Thyroid gland (tissue), 4 donors: ENCODE measurements around the gene MARCKS. TPM values are rescaled to one million over a fixed set of nuclear protein-coding genes. Genes with fewer than 3 reads are reported as not detected.

Source experiments
- DNase-seq, 2 donors: peaks; one replicate each; pipeline ENCODE4 v3.0.0-alpha.2; 2019
- H3K27ac ChIP-seq, 3 donors: fragments of 200-600 bp; sonication (generic); 1 replicate in 2 of 3; 2 replicates in 1 of 3; pipeline ENCODE4 v1.5.1; 2016 to 2019; ENCODE audit warnings: mild to moderate bottlenecking in 1 of 3, moderate library complexity in 1 of 3
- H3K27me3 ChIP-seq: fragments of 200-600 bp; sonication (generic); one replicate; pipeline ENCODE4 v1.5.1; 2019
- H3K36me3 ChIP-seq, 2 donors: fragments of 200-600 bp; sonication (generic); one replicate each; pipeline ENCODE4 v1.5.1; 2016 to 2019
- H3K4me1 ChIP-seq, 2 donors: fragments of 200-600 bp; sonication (generic); one replicate each; pipeline ENCODE4 v1.5.1; 2017 to 2019
- H3K4me3 ChIP-seq, 3 donors: fragments of 200-600 bp; sonication (generic); replicated peaks in 1 of 3; 1 replicate in 2 of 3; 2 replicates in 1 of 3; pipeline ENCODE4 v1.5.1; 2016; ENCODE audit warnings: mild to moderate bottlenecking in 1 of 3
- H3K9me3 ChIP-seq: fragments of 200-600 bp; sonication (generic); one replicate; pipeline ENCODE4 v1.5.1; 2017
- CTCF ChIP-seq, 6 experiments: fragments of 200-600 bp in 3 of 6; fragments of 450-650 bp in 3 of 6; sonication (generic) in 3 of 6; IDR thresholded peaks; one replicate each; pipeline ENCODE4 v1.5.1; 2016 to 2019; ENCODE audit warnings: antibody characterized with exemption in 6 of 6, mild to moderate bottlenecking in 2 of 6, inconsistent platforms in 1 of 6, moderate library complexity in 1 of 6
- POLR2A ChIP-seq, 2 donors: fragments of 450-650 bp; IDR thresholded peaks; one replicate each; pipeline ENCODE4 v1.6.1; 2017; ENCODE audit warnings: antibody characterized with exemption in 2 of 2, mild to moderate bottlenecking in 2 of 2, moderate library complexity in 1 of 2
- WGBS, 2 donors: methylation state at CpG; one replicate each; pipeline ENCODE4 v1.1.5; 2017; 5-methylcytosine and 5-hydroxymethylcytosine counted together
- intact Hi-C: fragments of 100-400 bp; cut with DNase I; formaldehyde crosslinking; loops from one replicate; pipeline ENCODE4 v1.15.1; 2023
- total RNA-seq, 4 donors: library from RNA; depleted of rRNA; stranded (reverse); fragments of >200 nt; gene quantifications; one replicate each; pipeline ENCODE4 v1.2.3, GENCODE V29; 2016

MARCKS gene
- total RNA-seq, 4 donors from 2014 or later, result 35.8 to 51.8 (median 43.0) TPM

- no peaks in the 10 kb centered on the region for H3K4me1 ChIP-seq
- TF ChIP-seq POLR2A (IDR thresholded peaks at IDR 0.05), result no peak
- no peak for TF ChIP-seq CTCF (IDR thresholded peaks at IDR 0.05)
- H3K27me3 ChIP-seq, result no peaks in the 10 kb centered on the region
- H3K9me3 ChIP-seq, result no peaks in the 10 kb centered on the region
- no peak for DNase-seq
- intact Hi-C loops, result no loop called here
- H3K4me3 ChIP-seq, result no peak overlapping the region
- H3K27ac ChIP-seq, result no peak overlapping the region
- no peaks in the 10 kb centered on the region for H3K36me3 ChIP-seq
- WGBS, 2 donors, result 65 to 75% methylated on average over 5 of the region's 5 CpGs
These were observed 9.7 kb upstream of the MARCKS start for GRCh38 chr6:113847447-113847846.

- H3K4me1 ChIP-seq, result no peaks in the 10 kb centered on the region
- no peaks in the 10 kb centered on the region for H3K9me3 ChIP-seq
- H3K27me3 ChIP-seq, result no peaks in the 10 kb centered on the region
- H3K36me3 ChIP-seq, result no peaks in the 10 kb centered on the region
- no peak overlapping the region for H3K27ac ChIP-seq
- intact Hi-C loops, result no loop called here
- H3K4me3 ChIP-seq, result no peak overlapping the region
- TF ChIP-seq POLR2A (IDR thresholded peaks at IDR 0.05), result no peak
- no peak for TF ChIP-seq CTCF (IDR thresholded peaks at IDR 0.05)
- no peak for DNase-seq
These were observed 8.9 kb upstream of the MARCKS start for GRCh38 chr6:113848280-113848679.

DNA sequence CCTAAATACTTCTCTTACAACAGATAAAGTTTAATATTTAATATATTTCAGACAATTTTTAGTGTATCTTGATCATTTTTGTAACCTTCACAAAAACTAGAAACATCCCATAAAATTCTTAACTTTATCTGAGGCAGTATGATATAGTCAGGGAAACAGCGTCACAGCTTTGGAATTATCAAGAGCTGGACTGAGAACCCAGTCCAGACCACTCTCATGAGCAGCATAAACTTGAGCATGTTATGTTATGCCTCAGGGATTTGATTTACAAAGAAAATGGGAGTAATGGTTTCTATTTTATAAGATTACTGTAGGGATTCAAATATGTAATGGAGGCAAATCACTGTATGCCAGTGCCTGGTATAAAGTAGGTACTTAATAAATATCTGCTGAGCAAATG lies 8.3 kb upstream of the MARCKS start:
- intact Hi-C loops, result no loop called here
- H3K9me3 ChIP-seq, result no peaks in the 10 kb centered on the region
- no peaks in the 10 kb centered on the region for H3K4me1 ChIP-seq
- H3K27me3 ChIP-seq, result no peaks in the 10 kb centered on the region
- no peaks in the 10 kb centered on the region for H3K36me3 ChIP-seq
- WGBS, 2 donors, result 91 to 98% methylated on average over 1 of the region's 1 CpG
- no peak overlapping the region for H3K4me3 ChIP-seq
- H3K27ac ChIP-seq, result no peak overlapping the region
- DNase-seq, result no peak
- no peak for TF ChIP-seq POLR2A (IDR thresholded peaks at IDR 0.05)
- TF ChIP-seq CTCF (IDR thresholded peaks at IDR 0.05), result no peak

DNA sequence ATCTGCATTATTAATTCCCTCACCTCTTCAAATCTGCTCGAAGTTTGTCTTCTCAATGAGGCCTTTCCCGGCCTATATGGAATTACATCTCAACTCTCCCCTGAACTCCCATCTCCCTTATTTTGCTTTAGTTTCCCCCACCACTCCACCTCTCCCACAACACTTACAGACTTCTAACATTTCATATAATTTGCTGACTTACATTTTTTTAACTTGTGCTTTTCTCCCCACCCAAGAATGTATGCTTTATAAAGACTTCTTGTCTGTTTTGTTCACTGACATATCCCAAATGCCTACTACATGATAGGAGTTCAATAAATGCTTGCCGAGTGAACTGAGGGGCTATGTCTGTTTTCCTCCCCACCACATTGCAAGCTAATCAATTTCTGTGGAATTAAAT lies 3.9 kb upstream of the MARCKS start:
- no peaks in the 10 kb centered on the region for H3K4me1 ChIP-seq
- no peaks in the 10 kb centered on the region for H3K27me3 ChIP-seq
- 95 to 96% methylated on average over 3 of the region's 3 CpGs for WGBS, 2 donors
- no peaks in the 10 kb centered on the region for H3K36me3 ChIP-seq
- H3K9me3 ChIP-seq, result no peaks in the 10 kb centered on the region
- no peak for DNase-seq
- no peak overlapping the region for H3K27ac ChIP-seq
- intact Hi-C loops, result no loop called here
- no peak overlapping the region for H3K4me3 ChIP-seq
- TF ChIP-seq POLR2A (IDR thresholded peaks at IDR 0.05) (no peak), CTCF (IDR thresholded peaks at IDR 0.05) (no peak)

GRCh38 chr6:113854531-113855499 lies 2.3 kb upstream of the MARCKS start:
- no peaks in the 10 kb centered on the region for H3K36me3 ChIP-seq
- no peaks in the 10 kb centered on the region for H3K27me3 ChIP-seq
- H3K4me3 ChIP-seq, result peak overlapping the region in 2 of 3 donors; percentile 54 to 82
- peak; percentile 52 to 53 for DNase-seq
- H3K27ac ChIP-seq, result peak overlapping the region; percentile 41 to 95 (median 60)
- peaks cover 0 to 5% of the 10 kb centered on the region in 2 donors for H3K4me1 ChIP-seq
- 3 to 4% methylated on average over 36 to 55 of the region's 56 CpGs for WGBS, 2 donors
- no peaks in the 10 kb centered on the region for H3K9me3 ChIP-seq
- intact Hi-C loops, result loop anchor here (5.0 kb wide), 1 partner anchor 548 kb away; no protein-coding TSS in a partner anchor
- TF ChIP-seq CTCF (IDR thresholded peaks at IDR 0.05) (peak in 1 of 6 experiments; percentile 19), POLR2A (IDR thresholded peaks at IDR 0.05) (no peak)
